Measurements from ENCODE around the gene CCDC144A. TPM values are rescaled to one million over a fixed set of nuclear protein-coding genes. Genes with fewer than 3 reads are reported as not detected.

Gene CCDC144A
- total RNA-seq (ENCODE audit: low replicate concordance) = 2.3 and 12.0 TPM in 2 replicates

GRCh38 chr17:16689731-16690281, at the start of gene CCDC144A:
Gene CCDC144A (plus strand): TSS chr17:16690241. CDS start chr17:16690401, 160 bp downstream.

GRCh38 chr17:16653367-16654041, 36.5 kb upstream of the CCDC144A start, which contains the start of gene ZNF624:
Gene ZNF624 (minus strand): TSS chr17:16653850.

Other genes starting within 250 kb of the CCDC144A start
- gene LRRC75A, start 198.0 kb upstream of the CCDC144A start, total RNA-seq (ENCODE audit: low replicate concordance) = 0.82 and 0.83 TPM in 2 replicates
- gene ZNF287, start 121.0 kb upstream of the CCDC144A start, total RNA-seq (ENCODE audit: low replicate concordance) = 2.2 and 5.3 TPM in 2 replicates
- gene ZNF624, start 36.4 kb upstream of the CCDC144A start, total RNA-seq (ENCODE audit: low replicate concordance) = 3.5 and 4.1 TPM in 2 replicates

Data from smooth muscle cell of the coronary artery (primary cell).